Hematopoietic multipotent progenitor cell treated with erythropoietin and hydrocortisone succinate and interleukin-3 and kit ligand, for 6 days (in vitro differentiated cells): ENCODE data around the gene BRD3OS.
A peak's percentile ranks its signal among the peaks of the same experiment; 100 is the strongest.
"Not testable (repeated sequence)": the region's sequence is repeated elsewhere in the genome, so short reads cannot be mapped to it uniquely, and the experiment has no call there.

Experiments used
- DNase-seq: peaks from one replicate; pipeline ENCODE4 v3.0.0-alpha.2; 2015

Gene BRD3OS

GRCh38 chr9:134066526-134066912 lies 41.2 kb downstream of the BRD3OS start:
- peak; percentile 56 for DNase-seq

GRCh38 chr9:134066913-134067851 lies 41.9 kb downstream of the BRD3OS start:
- peak; percentile 49 for DNase-seq

- peak; percentile 93 for DNase-seq
These were observed 42.8 kb downstream of the BRD3OS start, which contains the start of gene BRD3 for GRCh38 chr9:134067904-134068743. Gene BRD3, minus strand, starts transcription at chr9:134068026. Its CDS starts 14,549 bp downstream, at chr9:134053477.

GRCh38 chr9:134068744-134069479 lies 43.6 kb downstream of the BRD3OS start:
- no peak for DNase-seq

GRCh38 chr9:134069480-134070399 lies 44.5 kb downstream of the BRD3OS start:
- no peak for DNase-seq

GRCh38 chr9:134071149-134071548 lies 45.9 kb downstream of the BRD3OS start:
- DNase-seq, result no peak

- DNase-seq, result not testable (repeated sequence)
These were observed 47.4 kb downstream of the BRD3OS start for GRCh38 chr9:134072683-134073082.

- no peak for DNase-seq
These were observed 48.2 kb downstream of the BRD3OS start for GRCh38 chr9:134073500-134073899.

GRCh38 chr9:134075689-134076088 lies 50.4 kb downstream of the BRD3OS start:
- DNase-seq, result not testable (repeated sequence)

- DNase-seq, result no peak
These were observed 51.4 kb downstream of the BRD3OS start for GRCh38 chr9:134076644-134077043.
